Measurements from ENCODE around the gene ASTL.

GRCh38 chr2:96075199-96075771 is 63.0 kb downstream of the ASTL start:
- TF ChIP-seq ZC3H10 (CRISPR knock-in tag; IDR thresholded peaks at IDR 0.05): no peak
- no peak for TF ChIP-seq CSDC2 (CRISPR knock-in tag; IDR thresholded peaks at IDR 0.05)
- no peak for TF ChIP-seq ZFP3 (CRISPR knock-in tag; IDR thresholded peaks at IDR 0.05)
- TF ChIP-seq ZNF70 (CRISPR knock-in tag; IDR thresholded peaks at IDR 0.05): no peak
- TF ChIP-seq ISL1 (CRISPR knock-in tag; IDR thresholded peaks at IDR 0.05): no peak
- no peak for TF ChIP-seq ZNF8 (CRISPR knock-in tag; IDR thresholded peaks at IDR 0.05)
- TF ChIP-seq ZNF565 (CRISPR knock-in tag; conservative IDR thresholded peaks at IDR 0.05; ENCODE audit: low read depth): no peak
- TF ChIP-seq BACH2 (CRISPR knock-in tag; IDR thresholded peaks at IDR 0.05; ENCODE audit: borderline replicate concordance): no peak
